HG02798 (cell line): ENCODE results near the gene GABRP.

ENCODE experiments used
- ATAC-seq: cut with Tn5 transposase; IDR thresholded peaks from one replicate; pipeline ENCODE4 v1.9.1; 2021; ENCODE audit warnings: mild to moderate bottlenecking; ENCODE audit not compliant: unreplicated experiment, poor library complexity

The GABRP gene

DNA sequence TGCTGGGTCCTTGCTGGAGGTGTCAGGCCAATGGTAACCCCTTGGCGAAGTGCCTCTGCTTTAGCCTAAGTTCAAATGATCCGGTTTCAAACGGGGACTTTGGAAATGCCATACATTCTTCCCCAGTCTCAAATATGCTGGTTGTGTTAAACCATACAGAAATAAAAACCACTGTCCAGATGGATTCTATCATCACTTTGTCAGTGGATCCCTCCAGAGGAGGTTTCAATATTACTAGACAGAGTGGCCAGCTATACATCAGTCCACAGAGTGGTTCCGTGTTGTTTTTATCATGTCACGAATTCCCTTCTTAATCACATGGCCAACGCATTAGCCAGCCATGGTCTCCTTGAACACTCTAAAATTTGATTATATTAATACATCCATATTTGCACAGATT lies 71.0 kb downstream of the GABRP start:
- no peak for ATAC-seq

DNA sequence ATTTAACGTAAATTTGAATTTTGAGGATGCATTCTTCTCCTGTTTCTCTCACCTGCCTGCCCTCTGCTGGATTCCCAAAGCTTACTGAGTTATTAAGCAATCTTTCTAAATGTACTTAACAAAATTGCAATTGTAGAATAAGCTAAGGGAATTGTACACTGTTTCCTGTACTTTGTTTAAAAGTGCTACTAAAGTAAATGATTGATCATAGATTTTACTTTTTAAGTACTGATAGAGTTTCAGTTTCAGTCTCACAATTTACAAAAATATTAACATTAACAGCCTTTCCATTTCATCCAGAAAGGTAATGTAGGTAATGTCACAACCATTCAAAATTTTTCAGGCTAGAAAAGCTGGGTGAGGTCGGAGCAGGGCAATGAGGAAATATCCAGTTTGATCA lies 73.5 kb downstream of the GABRP start:
- no peak for ATAC-seq

DNA sequence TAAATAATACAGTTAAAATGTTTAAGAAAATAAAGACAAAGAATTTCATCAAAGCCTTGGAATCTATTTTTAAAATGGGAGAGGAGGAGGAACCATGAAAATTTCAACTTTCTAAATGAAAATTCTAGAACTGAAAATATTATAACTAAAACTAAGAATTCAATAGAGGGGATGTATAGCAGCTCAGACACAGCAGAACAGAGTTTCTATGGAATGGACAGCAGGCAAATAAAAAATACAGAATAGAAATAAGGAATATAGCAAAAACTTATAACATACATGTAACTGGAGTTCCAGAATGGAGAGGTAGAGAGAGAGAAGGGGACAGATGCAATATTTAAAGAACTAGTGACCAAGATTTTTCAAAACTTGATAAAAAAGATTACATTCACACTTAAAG lies 76.9 kb downstream of the GABRP start:
- no peak for ATAC-seq

DNA sequence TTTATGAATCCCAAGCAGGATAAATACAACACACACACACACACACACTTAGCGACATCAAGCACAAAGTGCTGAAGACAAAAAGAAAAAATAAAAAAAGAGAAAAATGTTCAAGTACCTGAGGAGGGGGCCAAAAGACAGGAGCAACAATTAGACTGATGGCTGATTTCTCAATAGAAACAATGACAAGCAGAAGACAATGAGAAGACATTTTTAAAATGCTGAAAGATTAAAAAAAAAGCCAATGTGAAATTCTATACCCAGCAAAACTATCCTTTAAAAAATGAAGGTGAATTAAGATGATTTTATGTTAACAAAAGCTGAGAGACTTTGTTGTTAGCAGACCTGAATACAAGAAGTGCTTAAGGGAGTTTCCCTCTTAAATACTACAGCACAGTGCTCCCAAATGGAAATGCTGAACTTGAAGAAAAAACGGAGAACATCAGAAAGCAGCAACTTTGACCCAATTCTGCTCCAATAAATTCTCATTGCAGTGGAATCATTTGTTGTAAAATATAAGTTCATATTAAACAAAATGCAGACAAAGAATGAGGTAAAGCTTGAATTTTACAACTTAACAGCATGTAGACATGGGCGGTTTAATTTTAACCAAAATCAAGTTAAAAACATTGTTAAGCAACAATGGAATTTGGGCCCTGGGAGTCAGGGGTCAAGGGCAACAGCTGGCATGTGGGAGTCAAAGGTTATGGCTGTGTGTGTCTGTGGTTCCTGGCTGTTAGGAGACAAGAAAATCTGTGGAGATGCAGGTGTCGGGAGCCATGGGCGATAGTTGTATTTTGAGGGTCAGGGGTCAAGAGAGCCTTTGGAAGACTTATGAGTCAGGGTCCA lies 77.5 kb downstream of the GABRP start:
- no peak for ATAC-seq

DNA sequence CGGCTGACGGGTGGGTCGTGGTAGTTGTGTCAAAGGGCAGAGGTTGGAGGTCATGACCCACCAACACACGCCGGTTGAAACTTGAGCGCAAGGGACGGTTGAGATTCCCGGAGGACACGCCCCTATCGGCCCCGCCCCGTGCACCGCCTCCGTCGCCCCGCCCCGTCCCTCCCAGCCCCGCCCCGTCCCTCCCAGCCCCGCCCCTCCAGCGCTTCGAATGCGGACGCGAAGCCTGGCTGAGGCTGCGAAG lies 78.1 kb downstream of the GABRP start:
- no peak for ATAC-seq

DNA sequence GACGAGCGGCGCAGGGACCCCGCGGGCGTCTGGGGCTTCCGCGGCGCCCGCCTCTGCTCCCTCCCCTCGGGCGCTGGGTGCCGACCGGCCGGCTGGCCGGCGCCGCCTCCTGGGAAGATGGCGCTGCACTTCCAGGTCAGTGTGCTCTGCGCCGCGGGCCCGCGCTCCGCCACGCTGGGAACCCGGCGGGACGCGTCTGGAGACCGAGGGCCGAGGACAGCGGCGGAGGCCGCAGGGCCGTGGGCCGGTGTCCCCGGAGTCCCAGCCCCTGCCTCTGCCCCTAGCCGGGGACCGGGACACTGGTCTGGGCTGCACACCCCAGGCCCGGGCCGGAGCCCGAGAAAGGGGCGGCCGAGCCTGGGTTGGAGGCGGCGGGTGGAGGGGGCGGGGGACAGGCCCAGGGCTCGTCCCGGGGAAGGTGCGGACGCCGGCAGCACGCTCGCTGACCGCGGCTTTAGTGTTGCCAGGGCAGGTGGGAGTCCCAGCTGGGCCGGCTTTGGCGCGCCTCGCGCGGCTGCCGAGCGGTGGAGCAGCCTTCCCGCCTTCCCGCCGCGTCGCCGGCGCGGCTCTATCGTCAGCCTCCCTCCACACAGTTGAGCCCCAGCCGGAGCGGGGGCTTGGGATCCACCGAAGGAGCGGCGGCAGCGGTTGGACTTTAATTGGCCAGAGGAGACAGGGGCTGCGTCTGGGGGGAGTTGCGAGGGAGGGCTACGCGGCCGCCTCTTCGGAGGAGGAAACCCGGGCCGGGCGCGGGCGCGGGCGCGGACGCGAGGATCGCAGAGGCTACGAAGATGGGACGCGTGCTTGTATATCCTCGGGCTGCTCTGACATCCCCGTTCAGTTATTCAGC lies 78.6 kb downstream of the GABRP start, which contains the start of gene RANBP17:
RANBP17 (plus strand) TSS at position 102 of the 850 bp plus-strand sequence.
- ATAC-seq = no peak

- no peak for ATAC-seq
Observed at GRCh38 chr5:170863646-170864045, 80.1 kb downstream of the GABRP start.
